Stimulated activated CD8-positive, alpha-beta memory T cell treated with anti-CD3 and anti-CD28 coated beads, Interleukin-12 subunit alpha, Interleukin-12 subunit beta, amount 100 ng/mL, for 24 hours (primary cell): ENCODE results near the gene BAZ1B.
"Not testable (repeated sequence)": the region's sequence is repeated elsewhere in the genome, so short reads cannot be mapped to it uniquely, and the experiment has no call there.

Experiments
- DNase-seq: peaks from one replicate; pipeline ENCODE4 v3.0.0-alpha.2; 2020; ENCODE audit errors: extremely low read depth

BAZ1B gene

GRCh38 chr7:73503229-73503628, 18.9 kb downstream of the BAZ1B start:
- DNase-seq = no peak

GRCh38 chr7:73496626-73497025, 25.5 kb downstream of the BAZ1B start:
- no peak for DNase-seq

GRCh38 chr7:73495507-73495906, 26.6 kb downstream of the BAZ1B start:
- not testable (repeated sequence) for DNase-seq

GRCh38 chr7:73489976-73490375, 32.1 kb downstream of the BAZ1B start:
- DNase-seq = no peak

- no peak for DNase-seq
Observed at GRCh38 chr7:73487486-73487885, 34.6 kb downstream of the BAZ1B start.

- no peak for DNase-seq
Observed at GRCh38 chr7:73483171-73483570, 38.9 kb downstream of the BAZ1B start.

- DNase-seq = no peak
Observed at GRCh38 chr7:73482746-73483145, 39.3 kb downstream of the BAZ1B start.

- not testable (repeated sequence) for DNase-seq
Observed at GRCh38 chr7:73481521-73481920, 40.6 kb downstream of the BAZ1B start.

GRCh38 chr7:73478549-73478948, 43.5 kb downstream of the BAZ1B start:
- DNase-seq = no peak

- no peak for DNase-seq
Observed at GRCh38 chr7:73477376-73477775, 44.7 kb downstream of the BAZ1B start.

- no peak for DNase-seq
Observed at GRCh38 chr7:73470208-73470607, 51.9 kb downstream of the BAZ1B start.

GRCh38 chr7:73467046-73467445, 55.0 kb downstream of the BAZ1B start:
- not testable (repeated sequence) for DNase-seq

GRCh38 chr7:73466112-73466511, 56.0 kb downstream of the BAZ1B start:
- no peak for DNase-seq

GRCh38 chr7:73463966-73464365, 58.1 kb downstream of the BAZ1B start:
- DNase-seq = no peak

GRCh38 chr7:73463260-73463659, 58.8 kb downstream of the BAZ1B start:
- DNase-seq = no peak

- DNase-seq = no peak
Observed at GRCh38 chr7:73461782-73462285, 60.3 kb downstream of the BAZ1B start.

GRCh38 chr7:73454424-73454823, 67.7 kb downstream of the BAZ1B start:
- no peak for DNase-seq

- no peak for DNase-seq
Observed at GRCh38 chr7:73452999-73453635, 69.0 kb downstream of the BAZ1B start.

- no peak for DNase-seq
Observed at GRCh38 chr7:73451780-73452398, 70.2 kb downstream of the BAZ1B start.

GRCh38 chr7:73449422-73449821, 72.7 kb downstream of the BAZ1B start:
- DNase-seq = no peak

- no peak for DNase-seq
Observed at GRCh38 chr7:73448609-73449008, 73.5 kb downstream of the BAZ1B start.

GRCh38 chr7:73447121-73447733, 74.9 kb downstream of the BAZ1B start:
- no peak for DNase-seq

GRCh38 chr7:73446682-73447081, 75.4 kb downstream of the BAZ1B start:
- no peak for DNase-seq
